Liver (tissue), 9 donors: ENCODE data around the gene IL18RAP. TPM values are rescaled to one million over a fixed set of nuclear protein-coding genes. Genes with fewer than 3 reads are reported as not detected.

ENCODE experiments used
- DNase-seq: peaks from one replicate; pipeline ENCODE4 v3.0.0-alpha.2; 2017; ENCODE audit warnings: low spot score
- H3K27ac ChIP-seq, 2 donors: one replicate each; pipeline ENCODE4 v1.7.0; 2013; ENCODE audit warnings: inconsistent platforms in 2 of 2, low read length in 2 of 2, control low read depth in 1 of 2, low read depth in 1 of 2, mild to moderate bottlenecking in 1 of 2
- H3K27me3 ChIP-seq, 4 donors: one replicate each; pipeline versions ENCODE4 v1.6.1 to v1.7.0; 2013; ENCODE audit warnings: low read length in 3 of 4, inconsistent platforms in 1 of 4, mild to moderate bottlenecking in 1 of 4, moderate library complexity in 1 of 4; ENCODE audit not compliant: control insufficient read depth in 4 of 4, insufficient read depth in 4 of 4
- H3K36me3 ChIP-seq, 4 donors: one replicate each; pipeline versions ENCODE4 v1.6.1 to v1.7.0; 2013; ENCODE audit warnings: low read length in 3 of 4, mild to moderate bottlenecking in 3 of 4, low read depth in 1 of 4, moderate library complexity in 1 of 4; ENCODE audit not compliant: control insufficient read depth in 4 of 4, insufficient read depth in 3 of 4
- H3K4me1 ChIP-seq, 4 donors: one replicate each; pipeline versions ENCODE4 v1.6.1 to v1.7.0; 2013; ENCODE audit warnings: low read length in 3 of 4, mild to moderate bottlenecking in 3 of 4, moderate library complexity in 1 of 4; ENCODE audit not compliant: control insufficient read depth in 4 of 4, insufficient read depth in 4 of 4
- H3K4me3 ChIP-seq, 3 donors: one replicate each; pipeline versions ENCODE4 v1.6.1 to v1.7.0; 2013; ENCODE audit warnings: low read length in 3 of 3, control low read depth in 1 of 3, low read depth in 1 of 3, mild to moderate bottlenecking in 1 of 3
- H3K9ac ChIP-seq, 2 donors: one replicate each; pipeline ENCODE4 v1.7.0; 2013; ENCODE audit warnings: low read length in 2 of 2, mild to moderate bottlenecking in 2 of 2, moderate library complexity in 2 of 2, control low read depth in 1 of 2, low read depth in 1 of 2
- H3K9me3 ChIP-seq, 4 donors: one replicate each; pipeline versions ENCODE4 v1.6.1 to v1.7.0; 2013; ENCODE audit warnings: low read length in 3 of 4; ENCODE audit not compliant: control insufficient read depth in 4 of 4
- ATF3 ChIP-seq: IDR thresholded peaks from 2 replicates; pipeline ENCODE4 v1.6.1; 2016; ENCODE audit warnings: antibody characterized with exemption
- CTCF ChIP-seq: fragments of 150-350 bp; IDR thresholded peaks from 2 replicates; pipeline ENCODE4 v1.5.1; 2017; ENCODE audit warnings: improper control_type of control experiment, low read depth, low read length; ENCODE audit not compliant: missing input control
- EGR1 ChIP-seq, 2 donors: IDR thresholded peaks; 2 replicates each; pipeline ENCODE4 v1.6.1; 2016 to 2018; ENCODE audit warnings: antibody characterized with exemption in 2 of 2, low read depth in 2 of 2
- FOXA1 ChIP-seq: IDR thresholded peaks from 2 replicates; pipeline ENCODE4 v1.6.1; 2016; ENCODE audit warnings: antibody characterized with exemption
- FOXA2 ChIP-seq: IDR thresholded peaks from 2 replicates; pipeline ENCODE4 v1.6.1; 2016; ENCODE audit warnings: antibody characterized with exemption
- HNF4A ChIP-seq, 2 donors: conservative IDR thresholded peaks; 2 replicates each; pipeline ENCODE4 v1.6.1; 2016; ENCODE audit warnings: antibody characterized with exemption in 2 of 2, mild to moderate bottlenecking in 2 of 2
- HNF4G ChIP-seq: IDR thresholded peaks from 2 replicates; pipeline ENCODE4 v1.6.1; 2016; ENCODE audit warnings: antibody characterized with exemption
- JUND ChIP-seq, 2 donors: IDR thresholded peaks; 2 replicates each; pipeline ENCODE4 v1.6.1; 2016; ENCODE audit warnings: antibody characterized with exemption in 2 of 2
- MAX ChIP-seq: IDR thresholded peaks from 2 replicates; pipeline ENCODE4 v1.6.1; 2016; ENCODE audit warnings: antibody characterized with exemption
- NR2F2 ChIP-seq: IDR thresholded peaks from 2 replicates; pipeline ENCODE4 v1.6.1; 2016; ENCODE audit warnings: antibody characterized with exemption
- RAD21 ChIP-seq, 2 donors: IDR thresholded peaks; 2 replicates each; pipeline ENCODE4 v1.6.1; 2016; ENCODE audit warnings: antibody characterized with exemption in 2 of 2, mild to moderate bottlenecking in 2 of 2
- REST ChIP-seq: IDR thresholded peaks from 2 replicates; pipeline ENCODE4 v1.6.1; 2016; ENCODE audit warnings: antibody characterized with exemption, mild to moderate bottlenecking
- RXRA ChIP-seq, 2 donors: IDR thresholded peaks; 2 replicates each; pipeline ENCODE4 v1.6.1; 2017 to 2018; ENCODE audit warnings: antibody characterized with exemption in 2 of 2, mild to moderate bottlenecking in 1 of 2
- SP1 ChIP-seq: IDR thresholded peaks from 2 replicates; pipeline ENCODE4 v1.6.1; 2018; ENCODE audit warnings: antibody characterized with exemption, mild to moderate bottlenecking
- TAF1 ChIP-seq: conservative IDR thresholded peaks from 2 replicates; pipeline ENCODE4 v1.6.1; 2016; ENCODE audit warnings: antibody characterized with exemption, mild to moderate bottlenecking
- YY1 ChIP-seq: IDR thresholded peaks from 2 replicates; pipeline ENCODE4 v1.6.1; 2016; ENCODE audit warnings: antibody characterized with exemption, mild to moderate bottlenecking
- ZBTB33 ChIP-seq: IDR thresholded peaks from 2 replicates; pipeline ENCODE4 v1.6.1; 2016; ENCODE audit warnings: antibody characterized with exemption
- WGBS: extraction: QIAGEN DNeasy Blood & Tissue Kit; methylation state at CpG from one replicate; pipeline ENCODE4 v1.1.7; 2013; 5-methylcytosine and 5-hydroxymethylcytosine counted together
- polyA plus RNA-seq, 2 donors: library from polyadenylated mRNA; stranded (reverse) in 1 of 2; unstranded in 1 of 2; fragments of 200-250 nt in 1 of 2; fragments of >200 nt in 1 of 2; fragmentation: Nextera tagmentation in 1 of 2; extraction: Ambion mirVana in 1 of 2; gene quantifications; one replicate each; pipeline versions ENCODE4 v1.2.1 to v1.2.3, GENCODE V29; 2013 to 2015
- total RNA-seq, 2 donors: library from RNA; depleted of rRNA; stranded (reverse); fragments of >200 nt; gene quantifications; one replicate each; pipeline ENCODE4 v1.2.3, GENCODE V29; 2014
- donor health status: healthy.
- donor health status: healthy.
- donor health status: healthy.
- donor health status: healthy.
- donor health status: healthy.

Gene IL18RAP
- total and polyA plus RNA-seq, 4 donors = 0.14 to 7.3 (median 1.4) TPM

- H3K9ac ChIP-seq = no peak overlapping the region
Measured at GRCh38 chr2:102461188-102461587, 38.2 kb downstream of the IL18RAP start.

More at GRCh38 chr2:102461188-102461587, 38.2 kb downstream of the IL18RAP start:
- H3K27ac ChIP-seq = no peak overlapping the region
- H3K27me3 ChIP-seq = peaks cover 0 to 3% (median 0%) of the 10 kb centered on the region in 4 donors
- TF ChIP-seq EGR1 (IDR thresholded peaks at IDR 0.05; ENCODE audit: low read depth in 2 of 2) (no peak), NR2F2 (no peak), FOXA2 (no peak), RXRA (IDR thresholded peaks at IDR 0.05) (no peak), HNF4A (conservative IDR thresholded peaks at IDR 0.05) (no peak), SP1 (no peak), ATF3 (no peak), RAD21 (IDR thresholded peaks at IDR 0.05) (no peak), REST (no peak), YY1 (no peak), JUND (IDR thresholded peaks at IDR 0.05) (no peak), CTCF (no peak), TAF1 (no peak), MAX (no peak), ZBTB33 (no peak), FOXA1 (no peak), HNF4G (no peak)
- no peak overlapping the region for H3K4me3 ChIP-seq
- WGBS = 88% methylated on average over 6 of the region's 6 CpGs
- no peaks in the 10 kb centered on the region for H3K4me1 ChIP-seq
- no peaks in the 10 kb centered on the region for H3K9me3 ChIP-seq
- DNase-seq = no peak
- no peaks in the 10 kb centered on the region for H3K36me3 ChIP-seq
